Prostate gland (tissue), 2 donors: Measurements from ENCODE around the gene DLGAP4.

ENCODE experiments used
- CTCF ChIP-seq, 4 experiments: fragments of 200-600 bp in 2 of 4; fragments of 450-650 bp in 2 of 4; sonication (generic) in 2 of 4; IDR thresholded peaks; 1 replicate in 3 of 4; 2 replicates in 1 of 4; pipeline ENCODE4 v1.5.1; 2016 to 2019; ENCODE audit warnings: antibody characterized with exemption in 4 of 4, mild to moderate bottlenecking in 2 of 4, moderate library complexity in 2 of 4
- POLR2AphosphoS5 ChIP-seq: sonication (generic); formaldehyde crosslinking; IDR thresholded peaks from one replicate; pipeline ENCODE4 v1.6.1; 2017; ENCODE audit warnings: antibody characterized with exemption

- no peak for TF ChIP-seq CTCF (IDR thresholded peaks at IDR 0.05)
- no peak for TF ChIP-seq POLR2AphosphoS5
Observed at GRCh38 chr20:36279776-36280175, 26.4 kb upstream of the DLGAP4 start.
